ENCODE results near the gene YIPF1. TPM values are rescaled to one million over a fixed set of nuclear protein-coding genes. Genes with fewer than 3 reads are reported as not detected.
"Not testable (repeated sequence)": the region's sequence is repeated elsewhere in the genome, so short reads cannot be mapped to it uniquely, and the experiment has no call there.

YIPF1 gene
- total RNA-seq, 4 donors from 2014 or later: 6.7 to 25.9 (median 14.8) TPM

- no peak for DNase-seq
- intact Hi-C loops (cut with DNase I; ENCODE audit: low total_unique reads): no loop called here
- no peaks in the 10 kb centered on the region for H3K9me3 ChIP-seq
- H3K36me3 ChIP-seq: no peaks in the 10 kb centered on the region
- TF ChIP-seq POLR2A (IDR thresholded peaks at IDR 0.05): no peak
- H3K27ac ChIP-seq: no peak overlapping the region
- no peak overlapping the region for H3K4me3 ChIP-seq
- H3K27me3 ChIP-seq: no peaks in the 10 kb centered on the region
- no peaks in the 10 kb centered on the region for H3K4me1 ChIP-seq
These were observed 2.1 kb upstream of the YIPF1 start for GRCh38 chr1:53891678-53892077.

GRCh38 chr1:53891018-53891417, 1.4 kb upstream of the YIPF1 start:
- Histone ChIP-seq H3K4me1 (no peaks in the 10 kb centered on the region), H3K9me3 (no peaks in the 10 kb centered on the region), H3K4me3 (no peak overlapping the region), H3K36me3 (no peaks in the 10 kb centered on the region), H3K27ac (no peak overlapping the region), H3K27me3 (no peaks in the 10 kb centered on the region)
- intact Hi-C loops (cut with DNase I; ENCODE audit: low total_unique reads): no loop called here
- no peak for DNase-seq
- TF ChIP-seq CTCF (IDR thresholded peaks at IDR 0.05) (no peak), POLR2A (IDR thresholded peaks at IDR 0.05) (no peak)

GRCh38 chr1:53890522-53890941, 935 bp upstream of the YIPF1 start:
- DNase-seq: no peak
- Histone ChIP-seq H3K4me1 (no peaks in the 10 kb centered on the region), H3K36me3 (no peaks in the 10 kb centered on the region), H3K4me3 (no peak overlapping the region), H3K27me3 (no peaks in the 10 kb centered on the region), H3K9me3 (no peaks in the 10 kb centered on the region), H3K27ac (peak overlapping the region; percentile 66 to 79)
- intact Hi-C loops (cut with DNase I; ENCODE audit: low total_unique reads): no loop called here
- TF ChIP-seq CTCF (IDR thresholded peaks at IDR 0.05): no peak
- no peak for TF ChIP-seq POLR2A (IDR thresholded peaks at IDR 0.05)

- Histone ChIP-seq H3K4me1 (no peaks in the 10 kb centered on the region), H3K9me3 (no peaks in the 10 kb centered on the region), H3K27me3 (no peaks in the 10 kb centered on the region), H3K27ac (peak overlapping the region; percentile 66 to 79), H3K36me3 (no peaks in the 10 kb centered on the region), H3K4me3 (no peak overlapping the region)
- intact Hi-C loops (cut with DNase I; ENCODE audit: low total_unique reads): no loop called here
- DNase-seq: no peak
- TF ChIP-seq POLR2A (IDR thresholded peaks at IDR 0.05): no peak
- TF ChIP-seq CTCF (IDR thresholded peaks at IDR 0.05): no peak
These were observed 916 bp downstream of the YIPF1 start for GRCh38 chr1:53888681-53889080.

GRCh38 chr1:53883600-53883999, 6.0 kb downstream of the YIPF1 start:
- DNase-seq; H3K27me3 ChIP-seq; H3K4me3 ChIP-seq; H3K9me3 ChIP-seq; H3K4me1 ChIP-seq; H3K36me3 ChIP-seq; intact Hi-C loops (cut with DNase I; ENCODE audit: low total_unique reads); H3K27ac ChIP-seq: not testable (repeated sequence)

- H3K27me3 ChIP-seq; H3K4me1 ChIP-seq; H3K27ac ChIP-seq; H3K4me3 ChIP-seq; H3K9me3 ChIP-seq; DNase-seq; intact Hi-C loops (cut with DNase I; ENCODE audit: low total_unique reads); H3K36me3 ChIP-seq: not testable (repeated sequence)
These were observed 7.7 kb downstream of the YIPF1 start for GRCh38 chr1:53881853-53882252.

GRCh38 chr1:53878492-53879105, 11.0 kb downstream of the YIPF1 start:
- no peaks in the 10 kb centered on the region for H3K36me3 ChIP-seq
- TF ChIP-seq CTCF (IDR thresholded peaks at IDR 0.05): peak; percentile 46 to 63 (median 54)
- TF ChIP-seq POLR2A (IDR thresholded peaks at IDR 0.05): no peak
- H3K4me1 ChIP-seq: no peaks in the 10 kb centered on the region
- no peaks in the 10 kb centered on the region for H3K27me3 ChIP-seq
- no peak overlapping the region for H3K27ac ChIP-seq
- H3K9me3 ChIP-seq: no peaks in the 10 kb centered on the region
- DNase-seq: no peak
- no peak overlapping the region for H3K4me3 ChIP-seq
- intact Hi-C loops (cut with DNase I; ENCODE audit: low total_unique reads): no loop called here

- DNase-seq; H3K36me3 ChIP-seq; intact Hi-C loops (cut with DNase I; ENCODE audit: low total_unique reads); H3K4me1 ChIP-seq; H3K27ac ChIP-seq; H3K9me3 ChIP-seq; H3K27me3 ChIP-seq; H3K4me3 ChIP-seq: not testable (repeated sequence)
These were observed 14.4 kb downstream of the YIPF1 start for GRCh38 chr1:53875150-53875549.
